IPS-18c (cell line): Measurements from ENCODE around the gene TFG.

Source experiments
- H3K4me3 ChIP-seq: 2 replicates; pipeline ENCODE4 v1.7.0; 2013; ENCODE audit warnings: low read depth, mild to moderate bottlenecking, low read length, moderate library complexity; ENCODE audit not compliant: insufficient read depth
- H3K9me3 ChIP-seq: one replicate; pipeline ENCODE4 v1.6.1; 2013; ENCODE audit warnings: mild to moderate bottlenecking, low read length, moderate library complexity; ENCODE audit not compliant: control insufficient read depth, insufficient read depth

TFG gene

DNA sequence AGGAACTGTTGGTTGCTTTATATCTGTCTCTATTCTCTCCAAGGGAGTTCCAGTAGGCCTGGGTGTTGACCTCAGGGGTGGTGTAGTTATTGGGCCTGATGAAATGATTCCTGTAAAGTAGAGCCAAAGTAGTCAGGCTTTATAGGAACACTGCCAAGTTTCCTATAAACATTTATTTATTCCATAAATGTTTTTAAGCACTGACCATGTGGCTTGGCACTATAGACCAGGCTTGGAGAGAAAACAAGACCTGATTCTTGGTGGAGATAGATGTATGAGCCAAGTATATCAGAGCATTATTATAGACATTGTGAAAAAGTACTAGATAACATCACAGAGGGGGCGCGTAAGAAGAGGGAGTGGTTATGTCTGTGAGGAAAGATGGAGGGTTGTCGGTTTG, 65.9 kb downstream of the TFG start:
- Histone ChIP-seq H3K9me3 (no peaks in the 10 kb centered on the region), H3K4me3 (no peak overlapping the region)

DNA sequence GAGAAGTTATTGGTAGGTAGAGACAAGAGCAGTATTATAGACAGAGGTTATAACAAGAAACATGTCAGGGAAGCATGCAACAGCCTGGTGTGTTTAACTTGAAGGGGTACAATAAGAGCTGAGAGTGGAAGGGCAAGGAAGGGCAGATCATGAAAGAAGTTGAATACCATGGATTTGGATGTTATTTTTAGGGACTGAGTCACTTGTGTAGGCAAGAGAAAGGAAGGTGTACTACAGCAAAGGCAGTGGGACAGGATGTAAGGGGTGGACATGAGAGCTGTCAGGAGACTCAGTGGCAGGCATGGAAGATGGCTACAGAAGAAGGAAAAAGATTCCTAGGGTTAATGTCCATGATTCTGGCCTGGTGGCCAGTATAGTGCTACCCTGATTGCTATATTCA, 66.4 kb downstream of the TFG start:
- Histone ChIP-seq H3K4me3 (no peak overlapping the region), H3K9me3 (no peaks in the 10 kb centered on the region)

DNA sequence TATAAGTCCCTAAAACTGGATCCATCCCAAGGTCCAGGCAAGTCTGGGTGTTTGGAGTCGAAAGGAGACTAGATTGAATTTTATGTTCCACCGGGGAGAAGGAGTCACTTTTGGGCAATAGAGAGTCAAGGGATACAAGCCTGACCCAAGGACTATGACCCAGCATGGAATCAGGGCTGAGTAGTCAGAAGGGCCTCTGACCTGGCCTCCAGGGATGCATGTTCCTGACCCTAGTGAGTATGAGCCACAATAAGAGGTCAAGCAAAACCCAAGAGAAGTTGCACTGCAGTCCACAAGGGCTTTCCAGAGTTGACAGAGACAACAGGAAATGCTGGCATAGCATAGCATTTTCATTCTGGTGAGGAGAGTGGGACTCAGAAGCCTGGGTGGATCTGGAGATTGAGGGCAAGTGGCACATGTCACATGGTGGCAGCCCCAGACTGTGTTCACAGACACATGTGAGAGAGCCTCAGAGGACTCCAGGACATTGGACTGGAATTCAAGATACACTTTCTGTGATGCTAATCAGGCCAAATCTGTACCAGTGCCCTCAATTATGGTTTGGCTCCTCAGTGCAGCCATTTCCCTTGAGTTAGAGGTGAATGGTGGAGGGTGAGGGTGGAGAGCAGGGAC, 66.9 kb downstream of the TFG start:
- H3K4me3 ChIP-seq = no peak overlapping the region
- no peaks in the 10 kb centered on the region for H3K9me3 ChIP-seq

DNA sequence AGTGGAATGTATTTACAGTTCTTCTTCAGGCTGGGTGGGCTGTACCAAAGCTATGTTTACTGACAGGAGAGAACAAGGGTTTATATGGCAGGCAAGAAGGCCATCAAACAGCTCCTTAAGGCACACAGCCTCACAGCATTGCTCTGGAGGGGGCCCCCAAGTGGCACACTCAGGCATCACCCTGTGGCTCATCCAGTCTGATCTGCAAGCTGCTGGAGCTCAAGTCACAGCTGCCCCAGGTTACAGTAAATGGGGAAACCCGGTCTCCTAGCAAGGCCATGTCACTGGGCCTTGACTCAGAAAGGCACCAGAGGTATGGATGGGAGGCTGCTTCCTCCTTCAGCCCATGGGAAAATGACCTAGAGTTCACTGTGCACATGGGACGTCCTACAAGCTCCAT, 67.5 kb downstream of the TFG start:
- no peak overlapping the region for H3K4me3 ChIP-seq
- no peaks in the 10 kb centered on the region for H3K9me3 ChIP-seq

DNA sequence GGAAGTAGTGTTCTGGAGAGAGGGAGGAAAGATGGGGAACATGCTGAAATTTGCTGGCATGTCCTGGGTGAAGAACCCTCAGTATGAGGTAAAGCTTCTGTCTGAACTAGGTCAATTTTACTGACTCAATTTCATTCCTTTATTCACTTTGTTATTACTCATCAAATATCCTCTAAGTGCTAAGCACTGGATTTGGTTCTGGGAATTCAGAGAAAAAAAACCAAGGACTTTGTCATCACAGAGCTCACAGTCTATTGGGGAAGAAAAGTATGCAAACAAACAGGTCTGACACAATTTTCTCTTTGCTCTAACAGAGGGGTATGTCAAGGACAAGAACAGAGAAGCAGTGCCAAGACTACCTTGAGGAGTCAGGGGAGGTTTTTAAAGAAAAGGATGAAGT, 68.0 kb downstream of the TFG start:
- Histone ChIP-seq H3K9me3 (no peaks in the 10 kb centered on the region), H3K4me3 (no peak overlapping the region)

DNA sequence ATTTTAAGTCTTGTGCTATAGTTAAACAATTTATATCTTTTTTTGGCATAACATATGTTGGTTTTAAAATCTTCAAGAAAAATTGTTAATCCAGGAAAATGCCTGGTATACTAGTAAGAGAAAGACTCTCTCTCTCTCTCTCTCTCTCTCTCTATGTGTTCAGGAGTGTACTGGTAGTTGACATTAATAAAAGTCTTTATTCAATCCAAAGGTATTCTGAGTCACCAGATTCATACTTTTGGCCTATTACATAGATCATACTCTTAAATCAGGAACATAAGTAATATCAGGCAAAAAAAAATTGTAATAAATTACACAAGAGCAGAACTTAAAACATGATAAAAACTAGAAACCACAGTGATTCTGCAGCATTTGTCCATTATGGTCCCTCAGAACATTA, 70.2 kb downstream of the TFG start:
- H3K4me3 ChIP-seq = no peak overlapping the region
- no peaks in the 10 kb centered on the region for H3K9me3 ChIP-seq

DNA sequence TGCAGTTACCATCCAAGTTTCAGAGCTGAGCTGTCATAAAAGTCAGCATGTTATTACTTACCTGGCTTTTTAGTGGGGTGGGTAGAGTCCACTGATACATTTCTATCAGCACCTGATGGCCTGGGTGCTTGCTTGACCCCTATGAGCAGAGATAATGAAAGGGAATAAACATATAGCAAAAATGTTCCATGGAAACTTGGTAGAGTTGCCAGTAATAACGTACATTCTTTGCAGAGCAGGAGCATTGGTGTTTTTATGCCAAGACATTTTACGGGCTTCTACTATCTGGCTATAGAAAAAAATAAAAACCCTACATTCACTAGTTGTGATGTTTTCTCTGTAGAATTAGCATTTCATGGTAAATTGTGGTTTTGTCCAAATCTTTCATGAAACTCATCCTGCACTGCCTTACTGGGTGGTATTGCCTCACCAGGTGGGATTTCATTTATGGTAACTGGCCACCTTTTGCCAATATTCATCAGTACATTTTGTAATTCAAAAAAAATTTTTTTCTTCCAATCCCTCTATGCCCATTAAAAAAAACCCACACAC, 70.9 kb downstream of the TFG start:
- Histone ChIP-seq H3K4me3 (no peak overlapping the region), H3K9me3 (no peaks in the 10 kb centered on the region)

DNA sequence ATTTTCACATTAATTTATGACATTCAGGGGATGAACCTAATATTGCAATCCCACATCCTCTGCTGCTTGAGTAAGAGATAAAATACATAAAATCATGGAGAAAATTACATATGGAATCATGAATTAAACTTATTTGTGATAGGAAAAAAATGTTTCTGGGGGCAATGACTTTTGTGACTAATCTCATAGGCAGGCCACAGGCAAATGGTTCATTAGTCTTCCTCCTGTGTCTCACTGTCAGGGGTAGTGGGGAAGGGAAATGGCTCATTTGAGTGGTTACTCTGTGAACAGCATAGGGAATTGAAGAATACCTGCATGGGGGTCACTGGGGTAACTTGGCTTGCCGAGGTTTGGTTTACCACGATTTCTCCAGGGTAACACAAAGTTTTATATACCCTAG, 72.0 kb downstream of the TFG start:
- H3K4me3 ChIP-seq = no peak overlapping the region
- H3K9me3 ChIP-seq = no peaks in the 10 kb centered on the region

DNA sequence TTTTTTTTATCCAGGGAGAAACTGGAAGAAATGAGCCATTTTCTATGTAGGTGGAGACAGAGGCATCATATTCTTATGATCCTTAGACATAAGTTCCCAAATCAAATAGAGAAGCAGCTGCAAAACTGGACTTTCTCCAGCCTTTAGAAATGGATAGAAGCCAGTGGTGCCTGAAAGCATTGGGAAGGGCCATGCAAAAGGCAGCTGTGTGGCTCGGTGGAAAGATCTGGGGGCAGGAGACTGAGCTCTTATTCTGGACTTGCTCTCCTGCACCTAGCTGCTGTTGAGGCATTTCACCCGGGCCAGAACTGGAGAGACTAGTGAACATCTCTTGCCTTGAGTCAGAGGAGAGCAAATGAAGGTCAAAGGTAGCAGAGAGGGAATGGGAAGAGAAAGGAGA, 73.1 kb downstream of the TFG start:
- H3K9me3 ChIP-seq = no peaks in the 10 kb centered on the region
- H3K4me3 ChIP-seq = no peak overlapping the region

DNA sequence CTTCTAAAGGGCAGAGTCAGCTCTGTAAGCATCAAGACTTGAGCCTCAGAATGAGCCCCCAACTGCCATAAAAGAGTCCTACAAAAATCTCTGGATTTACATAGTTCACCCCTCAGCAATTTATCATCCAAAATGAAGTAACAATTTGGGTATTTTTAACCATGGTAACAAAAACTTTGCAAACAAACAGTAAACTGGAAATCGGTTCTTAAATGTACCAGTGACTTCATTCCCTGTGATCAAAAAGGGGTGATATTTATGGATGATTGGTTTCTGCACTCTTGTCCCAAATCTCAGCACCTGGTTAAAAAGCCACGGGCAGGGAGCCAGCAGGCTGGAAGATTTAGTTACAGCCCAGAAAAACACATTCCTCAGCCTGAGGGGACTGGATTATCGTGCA, 73.6 kb downstream of the TFG start:
- Histone ChIP-seq H3K4me3 (no peak overlapping the region), H3K9me3 (no peaks in the 10 kb centered on the region)

DNA sequence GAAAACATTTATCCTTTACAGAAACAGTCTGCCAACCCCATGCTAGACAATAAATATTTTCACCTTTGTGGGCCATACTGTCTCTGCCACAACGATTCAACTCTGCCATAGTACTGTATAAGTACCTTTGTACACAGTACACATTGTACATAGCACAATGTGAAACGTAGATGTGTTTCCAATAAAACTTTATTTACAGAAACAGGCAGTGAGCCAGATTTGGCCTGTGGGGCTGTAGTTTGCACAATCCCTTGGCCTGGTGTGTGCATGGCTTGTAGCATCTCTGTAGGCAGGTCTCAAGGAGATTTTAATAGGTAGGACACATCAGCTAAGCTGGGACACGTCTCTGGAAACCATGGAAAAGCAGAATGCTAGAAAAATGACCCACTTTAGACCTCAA, 74.3 kb downstream of the TFG start:
- Histone ChIP-seq H3K4me3 (no peak overlapping the region), H3K9me3 (no peaks in the 10 kb centered on the region)

DNA sequence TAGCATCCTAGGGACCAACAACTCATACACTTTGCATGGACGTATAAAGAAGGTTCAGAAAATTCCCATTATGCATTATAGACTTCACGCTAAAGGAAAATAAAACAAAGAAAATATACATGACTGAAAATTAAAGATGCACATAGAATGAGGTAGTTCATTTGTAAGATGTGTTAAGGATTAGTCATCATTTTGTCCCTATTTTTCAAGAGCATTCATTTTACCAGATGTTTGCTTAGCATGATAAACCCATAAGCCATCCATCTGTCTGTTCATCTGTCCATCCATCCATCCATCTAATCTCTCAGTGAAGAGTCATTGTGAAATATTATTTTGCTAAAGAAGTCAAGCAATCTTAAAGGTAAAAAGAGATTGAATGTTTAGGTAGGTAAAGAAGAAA, 80.3 kb downstream of the TFG start:
- Histone ChIP-seq H3K9me3 (no peaks in the 10 kb centered on the region), H3K4me3 (no peak overlapping the region)

DNA sequence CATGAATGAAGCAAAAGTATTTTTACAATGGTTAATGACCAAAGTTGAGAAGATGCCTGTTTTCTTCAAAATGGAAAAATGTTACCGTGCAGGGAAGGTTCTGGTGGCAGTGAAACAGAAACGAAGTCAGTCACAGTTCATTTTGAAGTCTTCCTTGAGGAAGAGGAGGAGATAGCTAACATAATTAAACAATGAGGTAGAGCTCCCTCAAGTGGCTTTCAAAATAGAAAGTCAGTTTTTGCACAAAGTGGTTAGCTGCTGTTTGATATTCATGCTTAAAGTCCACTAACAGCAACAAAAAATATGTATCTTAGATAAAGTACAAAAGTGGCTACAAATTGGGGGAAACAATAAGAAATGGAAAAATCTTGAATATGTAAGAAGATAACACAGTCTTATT, 87.3 kb downstream of the TFG start:
- H3K9me3 ChIP-seq = no peaks in the 10 kb centered on the region
- H3K4me3 ChIP-seq = no peak overlapping the region

DNA sequence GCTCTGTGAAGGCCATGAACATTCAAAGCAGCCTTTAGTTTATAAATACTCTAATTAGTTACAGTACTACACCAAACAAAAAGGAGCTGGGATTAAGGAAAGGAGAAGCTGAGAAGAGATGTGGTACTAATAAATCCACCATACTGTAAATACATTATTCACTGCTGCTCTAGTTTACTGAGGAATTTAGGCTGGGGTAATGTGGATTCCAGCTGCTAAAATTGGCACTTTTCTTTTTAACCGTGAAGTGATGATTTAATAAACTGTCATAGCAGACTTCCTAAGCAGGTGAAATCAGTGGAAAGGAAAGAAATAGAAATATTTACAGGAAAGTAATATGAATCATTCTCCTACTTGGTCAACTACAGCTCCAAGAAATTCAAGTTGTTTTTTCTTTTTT, 88.7 kb downstream of the TFG start:
- Histone ChIP-seq H3K9me3 (no peaks in the 10 kb centered on the region), H3K4me3 (no peak overlapping the region)
